ENCODE measurements around the gene CACNA1A. TPM values are rescaled to one million over a fixed set of nuclear protein-coding genes. Genes with fewer than 3 reads are reported as not detected.

Gene CACNA1A
- total RNA-seq, 2 experiments from 2014 or later, result 0.29 to 0.36 TPM

DNA sequence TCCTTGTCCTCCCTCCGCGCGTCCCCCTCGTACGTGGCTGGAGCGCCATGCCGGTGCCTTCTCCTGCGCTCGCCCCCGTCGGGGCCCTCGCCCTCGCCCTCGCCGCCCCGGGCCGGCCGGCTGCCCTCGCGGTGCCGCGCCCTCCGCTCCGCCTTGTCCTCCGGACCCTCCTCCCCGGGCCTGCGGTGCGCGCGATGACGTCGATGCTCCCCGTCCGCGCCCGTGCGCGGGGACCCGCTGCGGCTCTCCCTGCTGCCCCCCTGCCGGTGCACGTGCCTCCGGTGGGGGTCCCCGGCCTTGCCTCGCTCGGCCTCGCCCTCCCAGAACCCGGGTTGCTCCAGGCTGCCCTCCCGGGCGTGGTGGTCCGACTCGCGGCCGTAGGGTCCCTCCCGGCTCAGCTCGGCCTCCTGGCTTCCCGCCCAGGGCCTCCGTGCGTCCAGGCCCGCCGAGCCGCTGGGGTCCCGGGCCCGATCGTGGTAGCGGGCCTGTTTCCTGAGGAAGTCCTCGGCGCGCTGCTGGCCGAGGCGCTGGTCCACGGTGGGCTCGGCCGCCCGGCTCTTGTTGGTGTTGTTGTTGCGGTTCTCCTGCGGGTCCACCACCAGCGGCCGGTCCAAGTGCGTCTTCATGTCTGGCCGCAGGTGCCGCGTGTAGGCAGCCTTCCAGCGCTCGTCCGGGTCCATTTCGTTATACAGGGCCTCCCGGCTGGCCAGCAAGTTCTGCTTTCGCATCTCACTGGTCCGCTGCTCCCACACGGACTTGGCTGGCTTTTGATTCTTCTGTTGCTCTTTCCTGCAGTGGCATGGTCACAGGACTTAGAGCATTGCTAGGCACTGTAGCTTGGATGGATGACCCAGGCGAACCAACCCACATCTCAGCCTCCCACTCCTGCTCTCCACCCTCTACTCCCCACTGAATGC lies 207.5 kb downstream of the CACNA1A start:
- H3K4me3 Mint-ChIP-seq, result no peak overlapping the region
- H3K9me3 Mint-ChIP-seq, result no peaks in the 10 kb centered on the region
- peaks cover 37% of the 10 kb centered on the region for H3K27me3 Mint-ChIP-seq
- ChIA-PET POLR2A (no interaction called here), CTCF (no interaction called here)
- intact Hi-C loops (cut with micrococcal nuclease), result no loop called here
- H3K4me1 Mint-ChIP-seq (ENCODE audit: low read depth), result no peaks in the 10 kb centered on the region
- no peak overlapping the region for H3K27ac Mint-ChIP-seq
- DNase-seq (no peak), ATAC-seq (no peak)
- TF ChIP-seq, protein P1, sequence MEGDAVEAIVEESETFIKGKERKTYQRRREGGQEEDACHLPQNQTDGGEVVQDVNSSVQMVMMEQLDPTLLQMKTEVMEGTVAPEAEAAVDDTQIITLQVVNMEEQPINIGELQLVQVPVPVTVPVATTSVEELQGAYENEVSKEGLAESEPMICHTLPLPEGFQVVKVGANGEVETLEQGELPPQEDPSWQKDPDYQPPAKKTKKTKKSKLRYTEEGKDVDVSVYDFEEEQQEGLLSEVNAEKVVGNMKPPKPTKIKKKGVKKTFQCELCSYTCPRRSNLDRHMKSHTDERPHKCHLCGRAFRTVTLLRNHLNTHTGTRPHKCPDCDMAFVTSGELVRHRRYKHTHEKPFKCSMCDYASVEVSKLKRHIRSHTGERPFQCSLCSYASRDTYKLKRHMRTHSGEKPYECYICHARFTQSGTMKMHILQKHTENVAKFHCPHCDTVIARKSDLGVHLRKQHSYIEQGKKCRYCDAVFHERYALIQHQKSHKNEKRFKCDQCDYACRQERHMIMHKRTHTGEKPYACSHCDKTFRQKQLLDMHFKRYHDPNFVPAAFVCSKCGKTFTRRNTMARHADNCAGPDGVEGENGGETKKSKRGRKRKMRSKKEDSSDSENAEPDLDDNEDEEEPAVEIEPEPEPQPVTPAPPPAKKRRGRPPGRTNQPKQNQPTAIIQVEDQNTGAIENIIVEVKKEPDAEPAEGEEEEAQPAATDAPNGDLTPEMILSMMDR (IDR thresholded peaks at IDR 0.05), result no peak
- no peaks in the 10 kb centered on the region for H3K36me3 Mint-ChIP-seq (ENCODE audit: low read depth)

DNA sequence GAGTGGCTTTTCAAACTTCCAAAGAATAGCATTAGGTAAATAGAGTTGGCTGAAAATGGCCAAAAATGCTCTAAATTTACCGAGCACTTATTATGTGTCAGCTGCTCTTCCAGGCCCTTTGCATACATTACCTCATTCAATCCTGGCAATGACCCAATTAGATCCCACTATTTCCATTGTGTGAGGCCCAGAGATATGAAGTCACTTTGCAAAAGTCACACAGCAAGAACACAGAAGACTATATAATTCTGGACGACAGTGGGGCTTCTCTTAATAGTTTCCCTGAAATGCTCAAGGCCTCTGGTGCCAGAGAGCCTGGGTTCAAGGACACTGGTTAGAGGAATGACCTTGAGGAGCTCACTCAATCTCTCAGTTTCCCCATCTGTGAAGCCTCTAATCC lies 209.3 kb downstream of the CACNA1A start:
- intact Hi-C loops (cut with micrococcal nuclease), result no loop called here
- Mint-ChIP-seq H3K36me3 (ENCODE audit: low read depth) (no peaks in the 10 kb centered on the region), H3K4me3 (no peak overlapping the region), H3K4me1 (ENCODE audit: low read depth) (no peaks in the 10 kb centered on the region), H3K9me3 (no peaks in the 10 kb centered on the region), H3K27me3 (peaks cover 26% of the 10 kb centered on the region), H3K27ac (no peak overlapping the region)
- TF ChIP-seq, protein P1 (IDR thresholded peaks at IDR 0.05), result no peak
- ATAC-seq (no peak), DNase-seq (no peak)
- POLR2A ChIA-PET, result no interaction called here
- CTCF ChIA-PET, result interaction anchor here (2.1 kb wide), 1 partner anchor 19 kb away, joined by 9 read pairs; no protein-coding TSS in a partner anchor

DNA sequence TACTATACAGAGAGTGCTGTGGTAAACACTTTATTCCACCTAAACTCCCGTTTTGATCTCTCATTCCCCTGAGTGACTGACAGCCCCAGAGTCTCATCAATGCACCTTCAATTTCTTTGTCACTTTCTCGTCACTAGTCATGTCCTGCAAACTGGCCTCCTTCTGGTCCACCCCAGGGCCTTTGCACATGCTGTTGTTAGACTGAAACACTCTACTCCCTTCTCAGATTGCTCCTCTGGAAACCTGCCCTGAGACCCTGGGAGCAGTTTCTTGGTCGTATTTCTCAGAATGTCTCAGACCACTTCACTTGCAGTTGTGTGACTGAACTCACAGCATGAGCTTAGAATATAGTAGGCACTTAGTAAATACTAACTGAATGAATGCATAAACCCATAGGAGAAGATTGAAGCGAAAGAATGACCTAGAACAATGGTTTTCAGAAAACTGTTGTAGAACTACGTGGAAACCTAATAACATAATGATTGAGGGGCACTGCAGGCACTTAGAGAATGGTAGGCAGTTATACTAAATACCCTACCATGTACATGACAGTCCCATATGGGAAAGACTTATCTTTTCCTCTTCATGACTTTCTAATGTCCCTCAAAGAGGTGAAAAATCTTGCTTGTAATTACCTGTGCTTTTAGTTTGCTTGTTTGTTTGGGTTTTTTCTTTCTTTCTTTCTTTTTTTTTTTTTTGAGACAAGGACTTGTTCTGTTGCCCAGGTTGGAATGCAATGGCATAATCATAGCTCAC lies 211.3 kb downstream of the CACNA1A start:
- no peak for ATAC-seq
- Mint-ChIP-seq H3K36me3 (ENCODE audit: low read depth) (no peaks in the 10 kb centered on the region), H3K9me3 (no peaks in the 10 kb centered on the region), H3K4me3 (no peak overlapping the region), H3K27me3 (peaks cover 13% of the 10 kb centered on the region), H3K4me1 (ENCODE audit: low read depth) (no peaks in the 10 kb centered on the region), H3K27ac (no peak overlapping the region)
- CTCF ChIA-PET, result interaction anchor here (1.9 to 2.1 kb wide), 2 partner anchors 17 to 294 kb away, joined by 5 to 9 read pairs; no protein-coding TSS in a partner anchor
- TF ChIP-seq, protein P1 (IDR thresholded peaks at IDR 0.05), result no peak
- POLR2A ChIA-PET, result no interaction called here
- intact Hi-C loops (cut with micrococcal nuclease), result no loop called here
- DNase-seq, result no peak

DNA sequence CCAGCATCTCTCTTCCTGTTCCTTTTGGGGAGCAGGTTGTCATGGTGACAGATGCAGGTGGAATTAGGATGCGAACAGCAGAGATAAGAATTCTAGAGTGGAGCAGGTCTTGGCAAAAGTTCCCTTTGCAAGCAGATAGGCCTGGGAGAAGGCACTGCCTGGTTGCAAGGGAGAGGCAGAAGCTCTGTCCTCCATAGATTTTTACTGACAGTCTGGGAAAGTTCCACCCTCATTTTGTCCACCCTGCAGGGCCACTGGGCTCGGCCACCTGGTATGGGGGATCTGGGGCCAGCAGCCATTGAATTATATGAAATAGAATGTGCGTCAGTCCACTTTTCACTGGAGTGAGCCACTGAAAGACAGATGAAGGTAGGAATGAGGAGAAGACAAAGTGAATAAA lies 214.4 kb downstream of the CACNA1A start:
- POLR2A ChIA-PET, result no interaction called here
- H3K27ac Mint-ChIP-seq, result no peak overlapping the region
- H3K27me3 Mint-ChIP-seq, result peaks cover 2% of the 10 kb centered on the region
- no peaks in the 10 kb centered on the region for H3K4me1 Mint-ChIP-seq (ENCODE audit: low read depth)
- intact Hi-C loops (cut with micrococcal nuclease), result no loop called here
- no peaks in the 10 kb centered on the region for H3K36me3 Mint-ChIP-seq (ENCODE audit: low read depth)
- DNase-seq (no peak), ATAC-seq (no peak)
- H3K9me3 Mint-ChIP-seq, result no peaks in the 10 kb centered on the region
- CTCF ChIA-PET, result interaction anchor here (1.4 kb wide), 1 partner anchor 29 kb away, joined by 4 read pairs; no protein-coding TSS in a partner anchor
- TF ChIP-seq, protein P1 (IDR thresholded peaks at IDR 0.05), result no peak
- no peak overlapping the region for H3K4me3 Mint-ChIP-seq

Data from activated CD8-positive, alpha-beta T cell treated with anti-CD3 and anti-CD28 coated beads for 36 hours (primary cell).